Astrocyte (in vitro differentiated cells and primary cell): ENCODE data around the gene PCED1B. TPM values are rescaled to one million over a fixed set of nuclear protein-coding genes. Genes with fewer than 3 reads are reported as not detected.

Experiments used
- DNase-seq: peaks from one replicate; pipeline ENCODE4 v3.0.0-alpha.2; 2010; ENCODE audit warnings: low read depth
- FAIRE-seq: peaks from 2 replicates; lab custom pipeline; 2011; peaks lifted over from hg19 to GRCh38; lab: Jason Lieb, UNC
- H2AFZ ChIP-seq: 2 replicates; pipeline ENCODE4 v1.6.0; 2012; ENCODE audit warnings: low read depth, low read length, inconsistent platforms
- H3K27ac ChIP-seq: 2 replicates; pipeline ENCODE4 v1.5.1; 2011; ENCODE audit warnings: low read depth, low read length, inconsistent platforms
- H3K27me3 ChIP-seq: 2 replicates; pipeline ENCODE4 v1.6.0; 2011; ENCODE audit warnings: low read length, inconsistent platforms; ENCODE audit not compliant: insufficient read depth
- H3K36me3 ChIP-seq: 2 replicates; pipeline ENCODE4 v1.5.1; 2011; ENCODE audit warnings: low read length, inconsistent platforms; ENCODE audit not compliant: insufficient read depth
- H3K4me1 ChIP-seq: 2 replicates; pipeline ENCODE4 v1.5.1; 2011; ENCODE audit warnings: low read length, inconsistent platforms; ENCODE audit not compliant: insufficient read depth
- H3K4me2 ChIP-seq: 2 replicates; pipeline ENCODE4 v1.6.0; 2012; ENCODE audit warnings: low read length, inconsistent platforms
- H3K4me3 ChIP-seq: 2 replicates; pipeline ENCODE4 v1.5.1; 2011; ENCODE audit warnings: low read depth, mild to moderate bottlenecking, low read length, inconsistent platforms; ENCODE audit not compliant: insufficient read depth
- H3K79me2 ChIP-seq: 2 replicates; pipeline ENCODE4 v1.6.0; 2012; ENCODE audit warnings: mild to moderate bottlenecking, low read length, inconsistent platforms; ENCODE audit not compliant: insufficient read depth
- H3K9ac ChIP-seq: 2 replicates; pipeline ENCODE4 v1.6.0; 2012; ENCODE audit warnings: mild to moderate bottlenecking, low read length, inconsistent platforms
- H3K9me3 ChIP-seq: 2 replicates; pipeline ENCODE4 v1.5.1; 2012; ENCODE audit warnings: low read depth, mild to moderate bottlenecking, low read length, inconsistent platforms; ENCODE audit not compliant: insufficient read depth
- H4K20me1 ChIP-seq: 2 replicates; pipeline ENCODE4 v1.6.0; 2012; ENCODE audit warnings: low read length, inconsistent platforms; ENCODE audit not compliant: insufficient read depth
- H3K27ac Mint-ChIP-seq: one replicate; pipeline ENCODE4 v1.8.0; 2021; ENCODE audit warnings: mild to moderate bottlenecking, mixed read lengths; ENCODE audit not compliant: unreplicated experiment
- H3K27me3 Mint-ChIP-seq: one replicate; pipeline ENCODE4 v1.8.0; 2021; ENCODE audit warnings: low read depth, mixed read lengths; ENCODE audit not compliant: unreplicated experiment
- H3K36me3 Mint-ChIP-seq: one replicate; pipeline ENCODE4 v1.8.0; 2021; ENCODE audit warnings: low read depth, mixed read lengths; ENCODE audit not compliant: unreplicated experiment
- H3K4me1 Mint-ChIP-seq: one replicate; pipeline ENCODE4 v1.8.0; 2021; ENCODE audit warnings: low read depth, mixed read lengths; ENCODE audit not compliant: unreplicated experiment
- H3K4me3 Mint-ChIP-seq: one replicate; pipeline ENCODE4 v1.8.0; 2021; ENCODE audit warnings: mild to moderate bottlenecking, moderate library complexity, mixed read lengths; ENCODE audit not compliant: unreplicated experiment
- H3K9me3 Mint-ChIP-seq: one replicate; pipeline ENCODE4 v1.8.0; 2021; ENCODE audit warnings: mild to moderate bottlenecking, mixed read lengths; ENCODE audit not compliant: unreplicated experiment
- CTCF ChIP-seq: IDR thresholded peaks from 2 replicates; pipeline ENCODE4 v1.5.1; 2011; ENCODE audit warnings: low read depth, mild to moderate bottlenecking, inconsistent platforms, low read length, moderate library complexity; ENCODE audit not compliant: insufficient read depth
- EZH2 ChIP-seq: IDR thresholded peaks from 2 replicates; pipeline ENCODE4 v1.6.1; 2012; ENCODE audit warnings: mild to moderate bottlenecking, low read length, inconsistent platforms; ENCODE audit not compliant: insufficient read depth
- total RNA-seq: library from RNA; stranded (reverse); gene quantifications from 2 replicates; pipeline ENCODE4 v1.2.1, GENCODE V29; 2021

The PCED1B gene
- total RNA-seq, 1 donor from 2014 or later = 1.8 TPM

DNA sequence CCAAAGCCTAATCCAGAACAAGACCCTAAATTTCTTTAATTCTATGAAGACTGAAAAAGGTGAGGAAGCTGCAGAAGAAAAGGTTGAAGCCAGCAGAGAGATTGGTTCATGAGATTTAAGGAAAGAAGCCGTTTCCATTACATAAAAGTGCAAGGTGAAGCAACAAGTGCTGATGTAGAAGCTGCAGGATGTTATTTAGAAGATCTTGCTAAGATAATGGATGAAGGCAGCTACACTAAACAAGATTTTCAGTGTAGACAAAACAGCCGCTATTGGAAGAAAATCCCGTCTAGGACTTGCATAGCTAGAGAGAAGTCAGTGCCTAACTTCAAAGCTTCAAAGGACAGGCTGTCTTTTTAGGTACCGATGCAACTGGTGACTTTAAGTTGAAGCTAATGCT lies 65.8 kb downstream of the PCED1B start:
- no peak overlapping the region for H2AFZ ChIP-seq
- H3K4me2 ChIP-seq = no peak overlapping the region
- DNase-seq (no peak), FAIRE-seq (no peak)
- H3K9me3 ChIP-seq = no peaks in the 10 kb centered on the region
- Mint-ChIP-seq H3K27me3 (no peaks in the 10 kb centered on the region), H3K4me1 (peaks cover 5% of the 10 kb centered on the region), H3K36me3 (peaks cover 3% of the 10 kb centered on the region), H3K27ac (no peak overlapping the region), H3K9me3 (peaks cover 2% of the 10 kb centered on the region), H3K4me3 (no peak overlapping the region)
- no peaks in the 10 kb centered on the region for H3K27me3 ChIP-seq
- H3K9ac ChIP-seq = no peak overlapping the region
- H3K36me3 ChIP-seq = no peaks in the 10 kb centered on the region
- H3K4me1 ChIP-seq = no peaks in the 10 kb centered on the region
- no peak overlapping the region for H3K27ac ChIP-seq
- no peaks in the 10 kb centered on the region for H4K20me1 ChIP-seq
- no peak overlapping the region for H3K4me3 ChIP-seq
- TF ChIP-seq CTCF = no peak
- no peak for TF ChIP-seq EZH2
- H3K79me2 ChIP-seq = no peaks in the 10 kb centered on the region

- Histone ChIP-seq H2AFZ (no peak overlapping the region), H3K4me1 (no peaks in the 10 kb centered on the region), H4K20me1 (no peaks in the 10 kb centered on the region), H3K36me3 (no peaks in the 10 kb centered on the region), H3K4me2 (no peak overlapping the region), H3K27me3 (no peaks in the 10 kb centered on the region), H3K79me2 (no peaks in the 10 kb centered on the region), H3K9ac (no peak overlapping the region), H3K27ac (no peak overlapping the region), H3K4me3 (no peak overlapping the region), H3K9me3 (no peaks in the 10 kb centered on the region)
- FAIRE-seq (no peak), DNase-seq (peak; percentile 34)
- Mint-ChIP-seq H3K27me3 (no peaks in the 10 kb centered on the region), H3K4me1 (no peaks in the 10 kb centered on the region), H3K9me3 (peaks cover 2% of the 10 kb centered on the region), H3K36me3 (no peaks in the 10 kb centered on the region), H3K4me3 (no peak overlapping the region), H3K27ac (no peak overlapping the region)
- no peak for TF ChIP-seq EZH2
- TF ChIP-seq CTCF = no peak
Measured at GRCh38 chr12:47147739-47148138, 68.3 kb downstream of the PCED1B start.

DNA sequence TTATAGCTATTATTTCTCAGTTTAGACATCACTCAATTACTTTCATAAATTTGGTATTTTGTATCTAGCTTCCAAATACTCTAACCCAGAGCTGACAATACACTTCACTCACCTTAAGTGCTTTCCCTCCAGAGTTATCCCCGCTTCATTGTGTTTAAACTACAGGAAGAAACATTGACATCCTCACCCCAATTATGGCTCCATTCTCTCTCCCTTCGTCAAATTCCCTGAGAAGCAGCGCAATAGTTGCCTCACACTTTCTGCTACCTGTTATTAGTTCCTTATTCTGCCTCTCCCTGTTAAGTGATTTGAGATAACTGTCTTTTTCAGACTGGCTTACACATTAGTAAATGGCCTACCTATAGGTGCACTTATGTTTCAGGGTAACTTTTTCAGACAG lies 69.7 kb downstream of the PCED1B start:
- H3K9me3 ChIP-seq = no peaks in the 10 kb centered on the region
- H3K4me1 ChIP-seq = no peaks in the 10 kb centered on the region
- H3K27ac ChIP-seq = no peak overlapping the region
- no peaks in the 10 kb centered on the region for H3K36me3 ChIP-seq
- no peaks in the 10 kb centered on the region for H3K36me3 Mint-ChIP-seq
- H2AFZ ChIP-seq = no peak overlapping the region
- H3K4me3 ChIP-seq = no peak overlapping the region
- no peaks in the 10 kb centered on the region for H3K9me3 Mint-ChIP-seq
- FAIRE-seq (no peak), DNase-seq (no peak)
- H3K9ac ChIP-seq = no peak overlapping the region
- TF ChIP-seq CTCF (no peak), EZH2 (no peak)
- H3K4me2 ChIP-seq = no peak overlapping the region
- no peak overlapping the region for H3K4me3 Mint-ChIP-seq
- no peaks in the 10 kb centered on the region for H3K79me2 ChIP-seq
- H4K20me1 ChIP-seq = no peaks in the 10 kb centered on the region
- H3K27me3 Mint-ChIP-seq = no peaks in the 10 kb centered on the region
- no peak overlapping the region for H3K27ac Mint-ChIP-seq
- H3K27me3 ChIP-seq = no peaks in the 10 kb centered on the region
- no peaks in the 10 kb centered on the region for H3K4me1 Mint-ChIP-seq
